Mesodermal cell (in vitro differentiated cells): ENCODE measurements around the gene INPP5D.
"Not testable (repeated sequence)": the region's sequence is repeated elsewhere in the genome, so short reads cannot be mapped to it uniquely, and the experiment has no call there.

Experiments
- H3K27ac ChIP-seq: 2 replicates; pipeline ENCODE4 v1.7.0; 2013; ENCODE audit warnings: mild to moderate bottlenecking, low read depth, low read length, moderate library complexity; ENCODE audit not compliant: severe bottlenecking
- H3K36me3 ChIP-seq: 2 replicates; pipeline ENCODE4 v1.7.1; 2013; ENCODE audit warnings: mild to moderate bottlenecking, low read length, moderate library complexity; ENCODE audit not compliant: control insufficient read depth, insufficient read depth
- H3K4me1 ChIP-seq: one replicate; pipeline ENCODE4 v1.7.1; 2013; ENCODE audit warnings: mild to moderate bottlenecking, low read length; ENCODE audit not compliant: insufficient read depth, control insufficient read depth, poor library complexity, severe bottlenecking
- H3K4me3 ChIP-seq: 2 replicates; pipeline ENCODE4 v1.7.0; 2013; ENCODE audit warnings: low read length, control low read depth, mild to moderate bottlenecking; ENCODE audit not compliant: insufficient read depth, poor library complexity, severe bottlenecking; ENCODE audit errors: extremely low read depth
- H3K9me3 ChIP-seq: 2 replicates; pipeline ENCODE4 v1.7.1; 2013; ENCODE audit warnings: mild to moderate bottlenecking, low read length, moderate library complexity; ENCODE audit not compliant: control insufficient read depth
- WGBS, 2 experiments: methylation state at CpG; one replicate each; pipeline ENCODE4 v1.1.5; 2013; ENCODE audit warnings: missing lambda C conversion rate in 2 of 2; ENCODE audit not compliant: insufficient coverage in 2 of 2; 5-methylcytosine and 5-hydroxymethylcytosine counted together

The INPP5D gene

DNA sequence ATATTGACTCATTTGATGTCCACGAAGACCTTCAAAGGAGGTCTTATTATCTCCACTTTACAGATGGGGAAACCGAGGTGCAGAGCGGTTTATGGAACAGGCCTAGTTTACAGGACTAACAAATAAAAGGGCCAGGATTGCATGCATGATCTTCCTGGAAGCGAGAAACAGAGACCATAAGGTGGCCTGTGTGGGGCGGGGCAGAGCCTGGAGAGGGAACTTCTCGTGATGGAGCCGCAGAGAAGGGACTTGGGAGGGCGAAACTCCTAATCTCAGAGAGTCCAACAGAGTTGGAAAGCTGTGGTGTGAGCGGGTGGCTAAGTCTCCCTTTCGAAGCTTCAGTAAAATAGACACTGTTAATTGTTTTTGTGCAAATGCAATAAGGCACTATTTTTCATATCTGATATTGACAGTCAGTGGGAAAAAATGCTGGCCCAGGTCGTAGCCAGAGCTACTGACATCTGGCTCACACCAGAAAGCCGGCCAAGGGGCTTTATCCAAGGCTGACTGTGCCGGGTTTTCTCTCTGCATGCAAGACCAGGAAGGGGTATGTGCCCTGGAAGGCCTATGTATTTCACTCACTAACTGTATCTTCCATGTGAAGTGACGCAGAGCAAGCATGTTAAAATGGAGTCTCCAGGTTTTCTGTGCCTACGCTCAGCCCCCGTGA, 4.5 kb downstream of the INPP5D start:
- WGBS, 2 experiments, result 93 to 94% methylated on average over 13 to 14 of the region's 16 CpGs
- no peaks in the 10 kb centered on the region for H3K9me3 ChIP-seq

DNA sequence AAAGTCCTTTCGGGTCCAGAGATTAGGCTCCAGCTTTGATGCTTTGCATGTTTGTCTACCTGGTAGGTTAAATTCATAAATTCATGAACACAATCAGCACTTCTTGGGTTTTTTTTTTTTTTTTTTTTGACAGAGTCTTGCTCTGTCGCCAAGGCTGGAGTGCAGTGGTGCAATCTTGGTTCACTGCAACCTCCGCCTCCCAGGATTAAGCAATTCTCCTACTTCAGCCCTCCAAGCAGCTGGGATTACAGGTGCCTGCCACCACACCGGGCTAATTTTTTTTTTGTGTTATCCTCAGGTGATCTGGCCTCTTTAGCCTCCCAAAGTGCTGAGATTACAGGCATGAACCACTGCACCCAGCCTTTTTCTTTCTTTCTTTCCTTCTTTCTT, 5.1 kb downstream of the INPP5D start:
- H3K9me3 ChIP-seq, H3K27ac ChIP-seq, H3K36me3 ChIP-seq, H3K4me3 ChIP-seq: not testable (repeated sequence)
- WGBS, 2 experiments, result 86 to 88% methylated on average over 2 to 3 of the region's 4 CpGs
- peaks cover 10% of the 10 kb centered on the region for H3K4me1 ChIP-seq

More for the DNA sequence above, 4.5 kb downstream of the INPP5D start:
- no peak overlapping the region for H3K27ac ChIP-seq
- peaks cover 10% of the 10 kb centered on the region for H3K4me1 ChIP-seq
- no peaks in the 10 kb centered on the region for H3K36me3 ChIP-seq
- H3K4me3 ChIP-seq, result no peak overlapping the region

DNA sequence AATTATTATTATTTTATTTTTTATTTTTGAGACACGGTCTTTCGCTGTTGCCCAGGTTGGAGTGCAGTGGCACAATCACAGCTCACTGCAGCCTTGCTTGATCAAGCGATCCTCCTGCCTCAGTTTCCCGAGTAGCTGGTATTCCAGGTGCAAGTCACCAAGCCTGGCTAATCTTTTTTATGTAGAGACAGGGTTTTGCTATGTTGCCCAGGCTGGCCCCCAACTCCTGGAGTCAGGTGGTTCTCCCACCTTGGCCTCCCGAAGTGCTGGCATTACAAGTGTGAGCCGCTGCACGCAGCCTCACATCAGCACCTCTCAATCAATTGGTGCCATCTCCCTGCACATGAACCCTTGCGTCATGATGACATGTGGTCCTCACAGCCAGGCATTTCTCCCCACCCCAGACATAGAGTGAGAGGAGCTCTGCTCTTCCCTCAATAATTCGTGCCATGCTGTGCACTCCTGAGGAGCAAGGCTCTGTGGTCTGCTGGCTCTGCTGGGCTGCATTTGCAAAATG, 5.9 kb downstream of the INPP5D start:
- Histone ChIP-seq H3K4me1 (peaks cover 10% of the 10 kb centered on the region), H3K4me3 (no peak overlapping the region), H3K9me3 (no peaks in the 10 kb centered on the region), H3K36me3 (no peaks in the 10 kb centered on the region), H3K27ac (no peak overlapping the region)
- WGBS, 2 experiments, result 91 to 93% methylated on average over 8 of the region's 9 CpGs

DNA sequence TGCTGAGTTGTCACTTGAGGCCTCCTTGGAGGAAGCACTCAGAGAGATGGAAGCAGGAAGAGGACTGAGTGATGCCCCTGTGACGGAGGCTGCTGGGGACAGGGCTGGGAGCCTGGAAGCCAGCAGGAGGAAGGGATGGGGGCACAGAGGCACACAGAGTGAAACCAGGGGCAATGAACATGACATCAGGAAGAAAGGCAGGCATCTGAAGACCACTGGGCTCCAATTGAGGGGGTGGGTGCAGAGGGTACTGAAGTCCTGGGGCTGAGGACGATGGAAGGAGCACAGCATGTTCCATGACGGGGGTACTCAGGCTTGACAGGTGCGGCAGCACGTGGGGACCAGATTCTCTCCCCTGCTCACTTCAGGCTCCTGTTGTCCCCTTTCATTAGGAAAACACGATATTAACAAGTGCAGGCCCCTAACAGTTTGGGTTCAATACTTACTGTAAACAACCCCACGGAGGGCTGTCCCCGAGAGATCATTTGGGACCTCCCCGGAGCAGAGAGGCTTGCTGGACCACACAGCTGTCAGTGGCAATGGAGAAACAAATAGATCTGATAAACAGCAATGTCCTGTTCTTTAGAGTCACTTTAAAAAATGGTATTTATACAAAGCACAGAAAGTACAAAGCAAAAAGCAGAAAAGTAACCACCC, 8.7 kb downstream of the INPP5D start:
- no peaks in the 10 kb centered on the region for H3K9me3 ChIP-seq
- H3K27ac ChIP-seq, result no peak overlapping the region
- 79 to 86% methylated on average over 9 of the region's 9 CpGs for WGBS, 2 experiments
- no peaks in the 10 kb centered on the region for H3K36me3 ChIP-seq
- no peak overlapping the region for H3K4me3 ChIP-seq
- no peaks in the 10 kb centered on the region for H3K4me1 ChIP-seq

DNA sequence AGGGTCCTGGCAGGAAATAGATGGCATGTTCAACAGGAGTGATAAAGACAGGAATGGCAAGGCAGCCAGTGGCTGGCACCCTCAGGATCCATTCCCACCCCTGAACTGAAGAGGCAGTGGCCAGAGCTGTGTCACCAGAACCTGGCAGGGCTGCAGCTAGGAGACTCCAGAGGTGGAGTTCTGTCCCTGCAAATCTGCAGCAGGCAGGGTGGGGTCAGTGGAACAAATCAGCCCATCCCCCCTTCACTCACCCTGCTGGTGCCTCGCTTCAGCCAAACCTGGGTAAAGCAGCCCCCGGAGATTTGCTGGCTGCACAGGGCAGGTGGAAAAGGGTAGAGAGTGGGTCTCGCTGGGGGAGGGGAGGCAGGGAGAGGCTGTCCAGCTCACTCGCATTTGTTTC, 12.7 kb downstream of the INPP5D start:
- Histone ChIP-seq H3K9me3 (no peaks in the 10 kb centered on the region), H3K36me3 (no peaks in the 10 kb centered on the region), H3K27ac (no peak overlapping the region), H3K4me3 (no peak overlapping the region), H3K4me1 (no peaks in the 10 kb centered on the region)
- 73 to 86% methylated on average over 2 of the region's 4 CpGs for WGBS, 2 experiments

DNA sequence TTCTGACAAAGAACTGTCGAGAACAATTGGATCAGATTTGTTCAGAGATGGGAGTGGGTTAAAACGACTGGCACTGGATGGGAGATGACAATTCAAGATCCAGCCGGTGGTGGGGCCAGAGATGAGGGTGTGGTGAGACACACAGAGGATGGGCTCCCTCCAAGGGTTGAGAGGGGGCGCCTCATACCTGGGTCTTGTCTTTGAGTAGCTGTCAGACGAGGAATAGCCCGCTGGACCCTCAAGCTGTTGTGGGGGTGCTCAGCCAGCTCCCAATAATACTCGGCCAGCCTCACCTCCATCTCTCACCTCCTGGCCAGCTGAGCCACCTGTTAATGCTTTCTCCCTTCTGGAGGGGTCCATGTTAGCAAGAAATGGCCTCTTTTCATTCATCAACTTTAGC, 14.0 kb downstream of the INPP5D start:
- no peaks in the 10 kb centered on the region for H3K9me3 ChIP-seq
- H3K27ac ChIP-seq, result no peak overlapping the region
- H3K36me3 ChIP-seq, result no peaks in the 10 kb centered on the region
- 74 to 83% methylated on average over 4 to 7 of the region's 7 CpGs for WGBS, 2 experiments
- H3K4me3 ChIP-seq, result no peak overlapping the region
- H3K4me1 ChIP-seq, result no peaks in the 10 kb centered on the region

DNA sequence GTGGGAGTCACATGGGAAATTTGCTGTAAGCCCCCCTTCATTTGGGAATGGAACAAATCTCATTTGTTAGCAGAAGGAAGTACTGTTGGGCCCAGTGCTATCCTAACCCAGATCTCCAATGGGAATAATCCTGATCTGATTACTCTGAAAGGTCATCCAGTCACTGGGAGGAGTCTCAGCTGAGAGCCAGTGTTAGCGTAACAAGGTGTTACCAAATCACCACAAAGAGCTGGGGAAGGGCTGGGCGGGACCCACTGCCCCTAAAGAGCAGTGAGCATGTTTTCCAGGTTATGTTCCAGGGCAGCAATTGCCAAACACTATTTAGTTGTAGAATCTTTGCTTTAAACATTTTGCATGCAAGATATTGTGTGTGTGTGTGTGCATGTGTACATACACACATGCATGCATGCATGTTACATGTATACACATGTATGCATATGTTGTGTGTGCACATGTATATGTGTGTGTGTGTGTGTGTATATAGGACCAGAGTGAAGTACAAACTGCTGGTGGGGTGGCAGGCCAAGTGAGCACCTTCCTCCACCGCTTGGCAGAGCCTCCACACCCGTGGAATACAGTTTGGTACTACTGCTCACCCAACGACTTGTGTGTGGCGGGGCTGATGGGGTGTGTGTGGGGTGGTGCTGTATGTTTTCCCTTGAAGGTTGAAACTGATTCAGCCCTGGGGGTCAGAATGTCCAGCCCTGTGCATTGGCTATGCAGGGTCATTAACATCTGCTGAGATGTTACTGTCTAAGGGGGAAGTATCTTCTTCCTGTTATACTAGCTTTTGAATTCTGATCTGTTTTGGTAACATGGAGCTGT, 15.2 kb downstream of the INPP5D start:
- 89 to 92% methylated on average over 2 to 5 of the region's 6 CpGs for WGBS, 2 experiments
- Histone ChIP-seq H3K4me1 (no peaks in the 10 kb centered on the region), H3K27ac (no peak overlapping the region), H3K4me3 (no peak overlapping the region), H3K36me3 (no peaks in the 10 kb centered on the region), H3K9me3 (no peaks in the 10 kb centered on the region)

DNA sequence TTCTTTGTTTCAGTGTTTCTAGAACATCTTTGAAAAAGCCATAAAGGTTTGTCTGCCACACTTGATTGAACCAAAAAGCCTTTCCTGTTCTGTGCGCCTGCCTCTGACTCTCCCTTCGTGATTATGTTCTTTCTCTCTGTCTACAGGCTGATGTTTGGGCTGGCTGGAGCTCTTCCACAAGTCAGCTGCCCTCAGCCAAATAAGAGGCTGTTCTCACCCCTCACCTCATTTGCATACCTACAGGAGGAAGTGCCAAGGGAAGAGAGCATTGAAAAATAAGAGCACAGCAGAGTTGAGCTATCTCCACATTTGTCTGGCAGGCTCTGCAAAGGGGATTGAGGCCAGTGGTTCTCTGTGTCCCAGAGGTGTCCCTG, 15.8 kb downstream of the INPP5D start:
- no peaks in the 10 kb centered on the region for H3K4me1 ChIP-seq
- H3K4me3 ChIP-seq, result no peak overlapping the region
- 39 to 50% methylated on average over 2 of the region's 2 CpGs for WGBS, 2 experiments
- no peaks in the 10 kb centered on the region for H3K9me3 ChIP-seq
- H3K27ac ChIP-seq, result no peak overlapping the region
- H3K36me3 ChIP-seq, result no peaks in the 10 kb centered on the region

DNA sequence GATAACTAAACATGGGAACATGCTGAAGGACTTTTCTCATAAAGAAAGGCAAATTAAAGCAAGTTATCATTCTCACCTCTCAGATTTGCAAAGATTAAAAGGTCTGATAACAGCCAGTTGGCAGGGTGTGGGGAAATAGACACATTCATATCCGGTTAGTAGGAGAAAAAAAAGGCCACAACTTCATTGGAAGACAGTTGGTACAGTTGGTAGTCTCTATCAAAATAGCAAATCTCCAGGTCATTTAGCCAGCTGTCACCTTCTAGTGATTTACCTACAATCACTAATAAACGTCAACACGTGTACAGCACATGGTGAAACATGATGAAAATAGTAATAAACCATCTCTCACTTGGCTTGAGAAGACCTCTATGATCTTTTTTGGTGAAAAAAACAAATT, 16.6 kb downstream of the INPP5D start:
- Histone ChIP-seq H3K36me3 (no peaks in the 10 kb centered on the region), H3K27ac (no peak overlapping the region), H3K9me3 (no peaks in the 10 kb centered on the region), H3K4me3 (no peak overlapping the region), H3K4me1 (no peaks in the 10 kb centered on the region)
- WGBS, 2 experiments, result 100% methylated on average over 1 of the region's 3 CpGs; no CpG with 5 or more reads in 1 of the 2 experiments

DNA sequence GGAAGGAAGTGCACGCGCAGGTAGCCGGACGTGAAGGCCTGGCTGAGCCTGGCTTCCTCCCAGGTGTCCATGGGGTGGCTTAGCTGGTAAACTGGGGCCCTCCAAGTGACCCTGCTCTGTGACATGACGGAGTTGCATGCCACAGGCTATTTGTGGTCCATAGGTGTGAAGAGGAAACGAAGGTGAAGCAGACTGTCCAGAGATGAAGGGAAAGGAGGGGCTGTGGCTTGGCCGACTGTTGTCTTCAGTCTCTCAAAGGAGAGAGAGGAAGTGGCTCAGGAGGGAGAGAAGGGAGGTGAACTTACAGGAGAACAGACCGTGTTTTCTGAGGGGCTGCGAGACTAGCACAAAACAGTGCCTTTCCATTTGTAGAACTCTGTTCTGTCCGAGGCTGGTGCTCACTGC, 19.3 kb downstream of the INPP5D start:
- no peak overlapping the region for H3K4me3 ChIP-seq
- 88 to 95% methylated on average over 8 to 9 of the region's 10 CpGs for WGBS, 2 experiments
- H3K36me3 ChIP-seq, result no peaks in the 10 kb centered on the region
- no peaks in the 10 kb centered on the region for H3K9me3 ChIP-seq
- H3K27ac ChIP-seq, result no peak overlapping the region
- H3K4me1 ChIP-seq, result no peaks in the 10 kb centered on the region
